HG03571 (cell line): Measurements from ENCODE around the gene FCRL5.
"Not testable (repeated sequence)": the region's sequence is repeated elsewhere in the genome, so short reads cannot be mapped to it uniquely, and the experiment has no call there.

Source experiments
- ATAC-seq: cut with Tn5 transposase; IDR thresholded peaks from one replicate; pipeline ENCODE4 v1.9.1; 2021; ENCODE audit not compliant: unreplicated experiment

The FCRL5 gene

GRCh38 chr1:157490467-157491165 is 61.7 kb downstream of the FCRL5 start:
- ATAC-seq, result no peak

GRCh38 chr1:157488156-157488555 is 64.2 kb downstream of the FCRL5 start:
- no peak for ATAC-seq

- ATAC-seq, result no peak
These were observed 64.8 kb downstream of the FCRL5 start for GRCh38 chr1:157487504-157487903.

DNA sequence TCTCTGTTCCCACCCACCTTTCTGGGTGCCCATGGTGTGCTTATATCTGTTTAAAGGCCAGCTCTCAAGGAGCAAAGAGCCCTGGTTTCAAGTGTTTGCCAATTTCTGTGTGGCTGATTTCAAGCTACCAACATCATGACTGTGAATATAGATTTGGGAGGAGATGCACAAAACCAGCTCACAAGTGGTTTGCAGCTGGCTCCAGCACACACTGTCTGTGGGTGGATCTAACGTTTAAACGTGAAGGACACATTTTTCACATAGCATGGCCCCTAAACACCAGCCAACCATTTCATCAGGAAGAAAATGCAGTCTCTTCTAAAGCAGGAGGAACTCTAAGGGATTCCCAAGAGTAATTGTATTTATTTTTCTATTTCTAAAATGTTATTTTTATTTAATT is 65.2 kb downstream of the FCRL5 start:
- ATAC-seq, result no peak

- ATAC-seq, result not testable (repeated sequence)
These were observed 65.9 kb downstream of the FCRL5 start for GRCh38 chr1:157486400-157486799.

- ATAC-seq, result no peak
These were observed 66.5 kb downstream of the FCRL5 start for GRCh38 chr1:157485793-157486192.

- no peak for ATAC-seq
These were observed 67.7 kb downstream of the FCRL5 start for GRCh38 chr1:157484573-157484972.

- ATAC-seq, result no peak
These were observed 68.7 kb downstream of the FCRL5 start for GRCh38 chr1:157483635-157484034.

DNA sequence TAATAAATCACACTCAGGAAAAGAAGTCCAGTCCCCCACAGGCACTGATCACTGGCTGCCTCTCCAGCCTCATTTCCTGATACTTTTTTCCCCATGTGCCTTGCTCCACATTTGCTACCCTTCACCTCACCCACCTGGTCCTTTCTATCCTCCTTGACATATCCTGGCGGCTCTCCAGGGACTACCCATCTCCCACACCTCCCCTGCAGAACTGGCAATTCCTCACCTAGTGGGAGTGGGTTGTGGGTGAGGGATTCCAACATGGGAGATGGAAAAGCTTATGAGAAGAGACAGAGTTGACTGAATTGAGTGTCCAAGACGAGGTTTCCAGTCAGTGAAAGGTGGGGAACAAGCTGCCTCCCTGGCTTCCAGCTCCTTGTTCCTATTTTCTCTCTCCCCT is 69.6 kb downstream of the FCRL5 start:
- ATAC-seq, result no peak

DNA sequence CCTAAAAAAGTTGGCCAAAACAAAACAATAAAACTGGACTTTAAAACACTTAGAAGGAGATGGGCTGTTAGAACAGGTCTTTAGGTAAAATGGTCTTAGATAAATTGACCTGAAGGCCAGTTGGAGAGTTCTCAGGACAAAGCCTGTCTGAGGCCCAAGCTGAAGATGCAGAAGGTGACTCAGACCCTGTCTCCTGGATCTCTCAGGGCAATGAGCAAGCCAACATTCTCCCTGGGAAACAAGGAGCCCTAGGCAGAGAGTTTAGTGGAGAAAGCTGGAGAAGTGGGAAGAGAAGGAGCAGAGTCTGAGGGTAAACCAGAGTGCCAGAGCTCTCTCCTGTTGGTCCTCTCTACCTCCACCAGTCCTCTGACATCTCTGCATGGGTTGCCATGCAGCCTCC is 70.1 kb downstream of the FCRL5 start:
- ATAC-seq, result no peak

DNA sequence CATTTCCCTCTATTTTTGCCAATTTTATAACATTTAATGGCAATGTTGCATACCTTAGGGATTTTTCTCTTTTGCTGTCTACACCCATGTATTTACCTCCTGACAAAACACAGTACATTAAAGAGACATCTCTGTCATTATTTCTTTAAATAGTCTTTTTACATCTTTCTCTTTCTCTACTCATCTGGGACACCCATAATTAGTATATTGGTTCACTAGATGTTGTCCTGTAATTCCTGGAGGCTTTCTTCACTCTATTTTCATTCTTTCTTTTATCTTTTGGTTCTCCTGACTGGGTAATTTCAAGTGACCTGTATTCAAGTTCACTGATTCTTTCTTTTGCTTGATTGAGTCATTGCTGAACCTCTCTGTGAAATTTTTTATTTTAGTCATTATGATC is 74.3 kb downstream of the FCRL5 start:
- ATAC-seq, result no peak

DNA sequence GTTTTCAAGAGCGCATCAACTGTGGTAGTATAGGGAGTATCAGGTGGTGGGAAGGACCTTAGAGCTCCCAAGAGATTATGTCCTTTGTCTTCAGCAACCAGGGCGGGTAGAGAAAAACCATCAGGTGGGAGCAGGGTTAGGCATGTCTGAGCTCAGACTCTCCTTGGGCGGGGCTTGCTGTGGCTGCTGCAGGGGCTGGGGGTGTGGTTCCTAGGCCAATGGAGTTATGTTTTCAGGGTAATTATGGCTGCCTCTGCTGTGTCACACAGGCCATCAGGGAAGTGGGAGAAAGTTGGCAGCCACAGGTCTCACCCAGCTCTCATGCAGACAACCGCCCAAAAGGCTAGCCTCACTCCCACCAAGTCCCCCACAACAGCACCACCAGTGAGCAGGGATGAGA is 74.9 kb downstream of the FCRL5 start:
- ATAC-seq, result no peak

DNA sequence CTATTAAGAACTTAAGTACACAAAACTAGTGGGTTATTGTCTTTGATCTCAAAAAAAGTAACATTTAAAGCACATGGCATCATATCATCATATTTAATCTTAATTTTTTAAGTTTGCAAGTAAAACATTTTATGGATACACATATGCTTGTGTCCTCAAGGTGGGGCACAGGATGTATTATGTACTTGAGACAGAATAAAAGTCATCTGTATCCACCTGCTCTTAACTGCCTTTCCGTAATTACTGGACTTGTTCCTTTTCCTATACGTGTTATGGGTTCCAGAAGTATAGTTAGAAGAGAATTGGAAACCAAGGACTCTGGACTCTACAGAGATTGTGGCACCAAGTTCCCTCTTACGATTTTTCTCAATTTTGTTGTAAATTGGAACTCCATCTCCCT is 79.4 kb downstream of the FCRL5 start:
- no peak for ATAC-seq

DNA sequence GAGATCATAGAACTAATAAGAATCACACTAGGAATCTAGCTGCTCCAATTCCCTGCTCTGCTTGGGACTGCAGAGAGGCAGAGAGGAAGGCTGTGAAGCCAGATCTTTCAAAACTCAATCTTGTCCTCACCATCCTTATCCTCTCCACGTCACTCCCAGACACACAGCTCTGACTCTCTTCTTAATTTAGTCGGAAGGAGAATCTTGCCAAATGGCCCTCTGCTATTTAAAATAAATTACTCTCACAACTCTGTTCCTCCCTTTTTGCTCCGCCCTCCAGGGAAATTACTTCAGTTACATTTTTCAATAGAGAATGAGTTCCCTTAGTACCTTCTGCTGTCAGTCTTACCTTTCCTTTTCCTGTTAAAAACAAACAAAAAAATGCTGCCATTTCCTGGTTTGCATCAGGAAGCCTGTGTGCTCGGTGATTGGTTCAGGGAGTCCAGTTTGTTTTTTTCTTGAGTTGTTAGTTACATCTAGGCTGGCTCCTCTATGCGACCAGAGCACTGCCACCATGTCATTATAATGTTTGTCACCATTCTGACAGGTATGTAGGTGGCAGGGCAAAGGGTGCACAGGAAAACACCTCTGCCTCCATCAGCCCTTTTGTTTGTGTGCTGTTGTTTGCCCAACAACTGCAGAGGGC is 80.1 kb downstream of the FCRL5 start:
- ATAC-seq, result no peak

DNA sequence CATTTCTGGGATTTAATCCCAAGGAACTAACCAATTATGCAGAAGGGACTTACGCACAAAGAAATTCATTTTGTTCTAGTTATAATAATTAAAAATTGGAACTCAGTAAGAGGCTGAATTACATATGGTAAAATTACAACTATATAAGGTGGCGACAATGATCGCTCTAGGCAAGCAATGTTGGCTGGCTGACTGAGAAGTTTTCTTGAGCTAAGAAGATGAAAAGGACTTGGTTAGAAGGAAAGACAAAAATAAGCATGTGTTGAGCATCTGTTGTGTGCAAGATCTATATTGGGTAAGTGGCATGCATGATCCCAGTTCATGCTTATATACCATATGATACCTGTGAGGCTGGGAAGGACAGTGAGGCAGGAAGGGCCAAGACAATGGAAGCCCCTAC is 80.8 kb downstream of the FCRL5 start:
- no peak for ATAC-seq

DNA sequence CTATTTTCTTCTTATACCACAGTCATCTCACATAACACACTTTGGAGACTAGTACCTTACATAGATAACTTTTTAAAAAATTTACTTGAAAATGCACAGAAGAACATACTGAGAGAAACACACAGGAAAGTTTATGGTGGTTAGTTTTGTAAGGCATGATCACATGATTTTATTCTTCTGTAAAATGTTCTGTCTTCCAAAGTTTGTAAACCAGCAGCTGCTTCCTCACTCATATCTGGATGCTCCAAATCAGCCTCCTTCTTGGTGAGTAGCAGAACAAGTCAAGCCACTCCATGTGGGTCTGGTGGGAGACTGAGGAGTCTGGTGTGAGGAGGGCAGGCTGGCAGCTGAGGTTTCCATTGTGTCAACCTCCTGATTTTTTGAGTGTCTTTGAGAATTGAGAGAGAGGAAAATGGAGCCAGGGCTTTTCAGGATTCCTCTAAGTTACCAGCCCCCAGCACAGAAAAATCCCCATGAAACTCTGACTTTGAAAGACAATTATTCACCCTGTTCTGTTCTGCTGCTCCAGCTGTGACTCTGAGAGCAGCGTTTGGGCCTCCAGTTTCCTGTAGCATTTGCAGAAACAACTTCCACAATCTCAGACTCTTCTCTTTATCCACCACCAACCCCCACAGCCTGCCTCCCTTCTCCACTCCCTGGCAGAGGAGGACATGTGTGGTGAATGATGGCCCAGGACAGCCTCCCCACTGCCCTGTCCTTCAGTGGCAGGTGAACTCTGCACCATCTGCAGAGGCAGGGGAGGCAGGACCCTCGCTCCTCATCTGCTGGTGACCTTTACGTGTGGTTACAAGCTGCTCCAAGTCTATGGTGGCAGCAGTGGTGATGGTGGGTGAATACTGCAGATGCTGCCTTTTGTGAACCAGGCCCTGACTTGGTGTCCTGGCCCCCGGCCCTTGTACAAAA is 82.3 kb downstream of the FCRL5 start:
- no peak for ATAC-seq

DNA sequence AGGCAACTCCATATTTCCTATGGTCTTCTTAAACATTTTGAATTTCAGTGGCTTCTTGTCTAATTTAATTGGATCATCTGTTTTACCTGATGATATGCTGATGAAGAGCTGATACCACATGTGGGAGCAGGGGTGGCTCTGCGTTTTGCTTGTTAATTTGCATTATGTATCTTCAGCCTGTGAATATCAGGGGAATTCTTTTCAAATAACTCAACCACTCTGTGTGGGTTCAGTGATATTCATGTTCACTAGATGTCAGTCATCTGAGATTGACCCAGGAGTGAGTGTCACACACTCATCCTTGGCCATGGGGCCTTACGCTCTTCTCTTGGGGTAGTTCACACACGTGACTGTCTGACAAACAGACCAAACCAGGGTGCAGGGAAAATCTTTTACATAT is 83.0 kb downstream of the FCRL5 start:
- ATAC-seq, result no peak

- no peak for ATAC-seq
These were observed 86.3 kb downstream of the FCRL5 start for GRCh38 chr1:157466011-157466410.
